ENCODE measurements around the gene ZSWIM1. TPM values are rescaled to one million over a fixed set of nuclear protein-coding genes. Genes with fewer than 3 reads are reported as not detected.

Gene ZSWIM1
- total and polyA plus RNA-seq, 2 of the 13 experiments (the other 11 are each of a cell fraction or from before 2014, with no cell fraction given): 9.5 to 11.7 TPM

DNA sequence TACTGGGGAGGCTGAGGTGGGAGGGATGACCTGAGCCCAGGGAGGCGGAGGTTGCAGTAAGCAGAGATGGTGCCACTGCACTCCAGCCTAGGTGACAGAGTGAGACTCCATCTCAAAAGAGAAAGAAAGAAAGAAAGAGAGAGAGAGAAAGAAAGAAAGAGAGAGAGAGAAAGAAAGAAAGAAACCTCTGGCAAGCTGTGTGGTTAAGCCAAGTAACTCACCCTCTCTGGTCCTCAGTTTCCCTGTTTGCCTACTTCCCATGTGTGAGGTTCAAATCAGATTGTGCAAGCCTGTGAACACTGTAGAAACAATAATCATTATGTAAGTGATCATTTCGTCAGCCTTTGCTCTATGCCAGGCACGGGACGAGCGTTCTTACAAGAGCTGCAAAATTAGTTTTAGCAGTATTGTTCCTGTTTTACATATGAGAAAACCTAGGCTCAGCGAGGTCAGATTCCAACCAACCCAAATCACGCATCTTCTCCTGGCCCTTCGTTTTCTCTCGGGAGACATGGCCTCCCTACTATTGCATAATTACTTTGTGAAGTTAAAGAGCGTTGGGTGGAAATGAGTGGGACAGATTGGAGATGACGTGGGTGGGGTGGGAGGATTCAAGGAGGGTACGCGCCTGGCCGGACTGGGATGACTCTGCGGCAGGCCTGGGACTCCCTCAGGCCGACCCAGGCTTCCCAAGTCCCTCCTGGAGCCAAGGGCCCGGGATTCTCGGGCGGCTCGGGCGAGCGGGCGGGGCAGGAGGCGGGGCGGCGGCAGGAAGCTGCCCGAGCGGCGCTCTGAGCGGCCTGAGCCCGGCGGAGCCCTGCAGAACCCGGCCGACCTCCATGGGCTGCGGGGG lies 47.8 kb upstream of the ZSWIM1 start, which contains the start of gene SNX21 (continued):
- TF ChIP-seq, protein P1, sequence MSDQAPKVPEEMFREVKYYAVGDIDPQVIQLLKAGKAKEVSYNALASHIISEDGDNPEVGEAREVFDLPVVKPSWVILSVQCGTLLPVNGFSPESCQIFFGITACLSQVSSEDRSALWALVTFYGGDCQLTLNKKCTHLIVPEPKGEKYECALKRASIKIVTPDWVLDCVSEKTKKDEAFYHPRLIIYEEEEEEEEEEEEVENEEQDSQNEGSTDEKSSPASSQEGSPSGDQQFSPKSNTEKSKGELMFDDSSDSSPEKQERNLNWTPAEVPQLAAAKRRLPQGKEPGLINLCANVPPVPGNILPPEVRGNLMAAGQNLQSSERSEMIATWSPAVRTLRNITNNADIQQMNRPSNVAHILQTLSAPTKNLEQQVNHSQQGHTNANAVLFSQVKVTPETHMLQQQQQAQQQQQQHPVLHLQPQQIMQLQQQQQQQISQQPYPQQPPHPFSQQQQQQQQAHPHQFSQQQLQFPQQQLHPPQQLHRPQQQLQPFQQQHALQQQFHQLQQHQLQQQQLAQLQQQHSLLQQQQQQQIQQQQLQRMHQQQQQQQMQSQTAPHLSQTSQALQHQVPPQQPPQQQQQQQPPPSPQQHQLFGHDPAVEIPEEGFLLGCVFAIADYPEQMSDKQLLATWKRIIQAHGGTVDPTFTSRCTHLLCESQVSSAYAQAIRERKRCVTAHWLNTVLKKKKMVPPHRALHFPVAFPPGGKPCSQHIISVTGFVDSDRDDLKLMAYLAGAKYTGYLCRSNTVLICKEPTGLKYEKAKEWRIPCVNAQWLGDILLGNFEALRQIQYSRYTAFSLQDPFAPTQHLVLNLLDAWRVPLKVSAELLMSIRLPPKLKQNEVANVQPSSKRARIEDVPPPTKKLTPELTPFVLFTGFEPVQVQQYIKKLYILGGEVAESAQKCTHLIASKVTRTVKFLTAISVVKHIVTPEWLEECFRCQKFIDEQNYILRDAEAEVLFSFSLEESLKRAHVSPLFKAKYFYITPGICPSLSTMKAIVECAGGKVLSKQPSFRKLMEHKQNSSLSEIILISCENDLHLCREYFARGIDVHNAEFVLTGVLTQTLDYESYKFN (CRISPR knock-in tag; conservative IDR thresholded peaks at IDR 0.05): peak; percentile 32
- peak; percentile 77; the same call in 1 of the 2 replicates for TF ChIP-seq ZNF430 (CRISPR knock-in tag; IDR thresholded peaks at IDR 0.05)
- TF ChIP-seq ZNF629 (CRISPR knock-in tag; conservative IDR thresholded peaks at IDR 0.05): peak; percentile 44
- TF ChIP-seq ZNF773 (CRISPR knock-in tag; IDR thresholded peaks at IDR 0.05; ENCODE audit: borderline replicate concordance): peak; percentile 84; the same call in 1 of the 2 replicates
- TF ChIP-seq CAMTA2 (CRISPR knock-in tag; IDR thresholded peaks at IDR 0.05; ENCODE audit: borderline replicate concordance): no peak
- no peak; the same call in 1 of the 2 replicates for TF ChIP-seq HOXA3 (CRISPR knock-in tag; IDR thresholded peaks at IDR 0.05)
- TF ChIP-seq SP140L (CRISPR knock-in tag; IDR thresholded peaks at IDR 0.05; ENCODE audit: borderline replicate concordance): no peak
- peak; percentile 95 for TF ChIP-seq ZNF263 (CRISPR knock-in tag; IDR thresholded peaks at IDR 0.05)
- TF ChIP-seq ELF1 (CRISPR knock-in tag; IDR thresholded peaks at IDR 0.05): no peak
- no peak for TF ChIP-seq NONO (IDR thresholded peaks at IDR 0.05)
- no peak for TF ChIP-seq NONO (CRISPR knock-in tag; conservative IDR thresholded peaks at IDR 0.05)
- TF ChIP-seq MBD4 (IDR thresholded peaks at IDR 0.05; ENCODE audit: borderline replicate concordance, low read length): no peak
- TF ChIP-seq, protein P2, sequence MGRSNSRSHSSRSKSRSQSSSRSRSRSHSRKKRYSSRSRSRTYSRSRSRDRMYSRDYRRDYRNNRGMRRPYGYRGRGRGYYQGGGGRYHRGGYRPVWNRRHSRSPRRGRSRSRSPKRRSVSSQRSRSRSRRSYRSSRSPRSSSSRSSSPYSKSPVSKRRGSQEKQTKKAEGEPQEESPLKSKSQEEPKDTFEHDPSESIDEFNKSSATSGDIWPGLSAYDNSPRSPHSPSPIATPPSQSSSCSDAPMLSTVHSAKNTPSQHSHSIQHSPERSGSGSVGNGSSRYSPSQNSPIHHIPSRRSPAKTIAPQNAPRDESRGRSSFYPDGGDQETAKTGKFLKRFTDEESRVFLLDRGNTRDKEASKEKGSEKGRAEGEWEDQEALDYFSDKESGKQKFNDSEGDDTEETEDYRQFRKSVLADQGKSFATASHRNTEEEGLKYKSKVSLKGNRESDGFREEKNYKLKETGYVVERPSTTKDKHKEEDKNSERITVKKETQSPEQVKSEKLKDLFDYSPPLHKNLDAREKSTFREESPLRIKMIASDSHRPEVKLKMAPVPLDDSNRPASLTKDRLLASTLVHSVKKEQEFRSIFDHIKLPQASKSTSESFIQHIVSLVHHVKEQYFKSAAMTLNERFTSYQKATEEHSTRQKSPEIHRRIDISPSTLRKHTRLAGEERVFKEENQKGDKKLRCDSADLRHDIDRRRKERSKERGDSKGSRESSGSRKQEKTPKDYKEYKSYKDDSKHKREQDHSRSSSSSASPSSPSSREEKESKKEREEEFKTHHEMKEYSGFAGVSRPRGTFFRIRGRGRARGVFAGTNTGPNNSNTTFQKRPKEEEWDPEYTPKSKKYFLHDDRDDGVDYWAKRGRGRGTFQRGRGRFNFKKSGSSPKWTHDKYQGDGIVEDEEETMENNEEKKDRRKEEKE (IDR thresholded peaks at IDR 0.05): no peak
- TF ChIP-seq ATF7-NPFF (CRISPR knock-in tag; IDR thresholded peaks at IDR 0.05; ENCODE audit: low read depth): peak; percentile 88
- TF ChIP-seq ZFYVE20 (CRISPR knock-in tag; IDR thresholded peaks at IDR 0.05; ENCODE audit: borderline replicate concordance, low read depth): no peak
- TF ChIP-seq, protein P3, sequence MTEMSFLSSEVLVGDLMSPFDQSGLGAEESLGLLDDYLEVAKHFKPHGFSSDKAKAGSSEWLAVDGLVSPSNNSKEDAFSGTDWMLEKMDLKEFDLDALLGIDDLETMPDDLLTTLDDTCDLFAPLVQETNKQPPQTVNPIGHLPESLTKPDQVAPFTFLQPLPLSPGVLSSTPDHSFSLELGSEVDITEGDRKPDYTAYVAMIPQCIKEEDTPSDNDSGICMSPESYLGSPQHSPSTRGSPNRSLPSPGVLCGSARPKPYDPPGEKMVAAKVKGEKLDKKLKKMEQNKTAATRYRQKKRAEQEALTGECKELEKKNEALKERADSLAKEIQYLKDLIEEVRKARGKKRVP (CRISPR knock-in tag; IDR thresholded peaks at IDR 0.05): peak; percentile 8 to 94; a peak in 2 of 4 replicates
- TF ChIP-seq TIGD3 (CRISPR knock-in tag; IDR thresholded peaks at IDR 0.05; ENCODE audit: borderline replicate concordance): no peak; the same call in 1 of the 2 replicates
- TF ChIP-seq CENPT (CRISPR knock-in tag; IDR thresholded peaks at IDR 0.05; ENCODE audit: low read depth): no peak
- peak; percentile 30 for TF ChIP-seq IRF2 (CRISPR knock-in tag; IDR thresholded peaks at IDR 0.05)
- TF ChIP-seq MXI1 (IDR thresholded peaks at IDR 0.05; ENCODE audit: borderline replicate concordance, low read depth, low read length): no peak; the same call in 2 of the 3 replicates
- no peak for TF ChIP-seq POGZ (CRISPR knock-in tag; IDR thresholded peaks at IDR 0.05)
